CD4-positive, alpha-beta T cell treated with Interferon gamma for 1 hour (primary cell): ENCODE measurements around the gene RAG1.

ENCODE experiments used
- DNase-seq: peaks from one replicate; pipeline ENCODE4 v3.0.0-alpha.2; 2020

Gene RAG1

GRCh38 chr11:36591433-36591832, 23.6 kb downstream of the RAG1 start:
- DNase-seq: no peak

GRCh38 chr11:36594316-36594989, 26.6 kb downstream of the RAG1 start, which contains the start of gene IFTAP:
IFTAP (plus strand) TSS chr11:36594502; CDS start chr11:36610104, 15,602 bp downstream.
- peak; percentile 8 for DNase-seq

- no peak for DNase-seq
Observed at GRCh38 chr11:36596880-36597279, 29.1 kb downstream of the RAG1 start.

GRCh38 chr11:36598051-36598450, 30.2 kb downstream of the RAG1 start, which contains the start of gene RAG2:
RAG2 (minus strand) TSS chr11:36598236; CDS start chr11:36594168, 4,068 bp downstream.
- no peak for DNase-seq

GRCh38 chr11:36600180-36600579, 32.4 kb downstream of the RAG1 start:
- no peak for DNase-seq

GRCh38 chr11:36601155-36601554, 33.3 kb downstream of the RAG1 start:
- no peak for DNase-seq

- DNase-seq: no peak
Observed at GRCh38 chr11:36602135-36602534, 34.3 kb downstream of the RAG1 start.

- no peak for DNase-seq
Observed at GRCh38 chr11:36605221-36606216, 37.7 kb downstream of the RAG1 start.

GRCh38 chr11:36608491-36609199, 40.8 kb downstream of the RAG1 start:
- DNase-seq: no peak

GRCh38 chr11:36609383-36609782, 41.6 kb downstream of the RAG1 start:
- no peak for DNase-seq

GRCh38 chr11:36615826-36616225, 48.0 kb downstream of the RAG1 start:
- DNase-seq: no peak

GRCh38 chr11:36617543-36618362, 49.9 kb downstream of the RAG1 start:
- no peak for DNase-seq

GRCh38 chr11:36618363-36619047, 50.7 kb downstream of the RAG1 start:
- no peak for DNase-seq

GRCh38 chr11:36619502-36619901, 51.7 kb downstream of the RAG1 start:
- no peak for DNase-seq

- no peak for DNase-seq
Observed at GRCh38 chr11:36620246-36620645, 52.4 kb downstream of the RAG1 start.

GRCh38 chr11:36622431-36623136, 54.8 kb downstream of the RAG1 start:
- no peak for DNase-seq

GRCh38 chr11:36623494-36623893, 55.7 kb downstream of the RAG1 start:
- no peak for DNase-seq

- DNase-seq: no peak
Observed at GRCh38 chr11:36627006-36627405, 59.2 kb downstream of the RAG1 start.

- no peak for DNase-seq
Observed at GRCh38 chr11:36627471-36627870, 59.7 kb downstream of the RAG1 start.

GRCh38 chr11:36628141-36628540, 60.3 kb downstream of the RAG1 start:
- no peak for DNase-seq

- no peak for DNase-seq
Observed at GRCh38 chr11:36628765-36629244, 61.0 kb downstream of the RAG1 start.
